Epithelial cell of esophagus (primary cell): ENCODE data around the gene TRMU.

Experiments used
- DNase-seq: peaks from one replicate; pipeline ENCODE4 v3.0.0; 2010; ENCODE audit warnings: low read depth
- H3K4me3 ChIP-seq: 2 replicates; pipeline ENCODE4 v1.5.1; 2011; ENCODE audit warnings: mild to moderate bottlenecking, low read length, control low read depth
- TF ChIP-seq, protein P1 (sequence below): IDR thresholded peaks from 2 replicates; pipeline ENCODE4 v1.5.1; 2011; ENCODE audit warnings: low read depth, mild to moderate bottlenecking, low read length, control low read depth, inconsistent platforms; ENCODE audit not compliant: insufficient read depth; ENCODE audit errors: missing control alignments

TRMU gene

DNA sequence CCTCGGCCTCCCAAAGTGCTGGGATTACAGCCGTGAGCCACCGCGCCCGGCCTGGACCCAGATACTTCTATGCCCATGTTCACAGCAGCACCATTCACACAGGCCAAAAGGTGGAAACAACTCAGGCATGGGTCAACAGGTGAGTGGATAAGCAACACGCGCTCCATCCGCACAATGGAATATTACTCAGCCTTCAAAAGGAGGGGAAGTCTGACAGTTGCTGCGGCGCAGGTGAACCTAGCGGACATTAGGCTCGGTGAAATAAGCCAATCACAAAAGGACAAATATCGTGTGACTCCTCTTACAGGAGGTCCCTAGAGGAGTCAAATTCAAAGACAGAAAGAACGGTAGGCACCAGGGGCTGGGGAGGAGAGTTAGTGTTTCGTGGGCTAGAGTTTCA lies 47.0 kb downstream of the TRMU start:
- DNase-seq = no peak
- TF ChIP-seq, protein P1, sequence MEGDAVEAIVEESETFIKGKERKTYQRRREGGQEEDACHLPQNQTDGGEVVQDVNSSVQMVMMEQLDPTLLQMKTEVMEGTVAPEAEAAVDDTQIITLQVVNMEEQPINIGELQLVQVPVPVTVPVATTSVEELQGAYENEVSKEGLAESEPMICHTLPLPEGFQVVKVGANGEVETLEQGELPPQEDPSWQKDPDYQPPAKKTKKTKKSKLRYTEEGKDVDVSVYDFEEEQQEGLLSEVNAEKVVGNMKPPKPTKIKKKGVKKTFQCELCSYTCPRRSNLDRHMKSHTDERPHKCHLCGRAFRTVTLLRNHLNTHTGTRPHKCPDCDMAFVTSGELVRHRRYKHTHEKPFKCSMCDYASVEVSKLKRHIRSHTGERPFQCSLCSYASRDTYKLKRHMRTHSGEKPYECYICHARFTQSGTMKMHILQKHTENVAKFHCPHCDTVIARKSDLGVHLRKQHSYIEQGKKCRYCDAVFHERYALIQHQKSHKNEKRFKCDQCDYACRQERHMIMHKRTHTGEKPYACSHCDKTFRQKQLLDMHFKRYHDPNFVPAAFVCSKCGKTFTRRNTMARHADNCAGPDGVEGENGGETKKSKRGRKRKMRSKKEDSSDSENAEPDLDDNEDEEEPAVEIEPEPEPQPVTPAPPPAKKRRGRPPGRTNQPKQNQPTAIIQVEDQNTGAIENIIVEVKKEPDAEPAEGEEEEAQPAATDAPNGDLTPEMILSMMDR = no peak

DNA sequence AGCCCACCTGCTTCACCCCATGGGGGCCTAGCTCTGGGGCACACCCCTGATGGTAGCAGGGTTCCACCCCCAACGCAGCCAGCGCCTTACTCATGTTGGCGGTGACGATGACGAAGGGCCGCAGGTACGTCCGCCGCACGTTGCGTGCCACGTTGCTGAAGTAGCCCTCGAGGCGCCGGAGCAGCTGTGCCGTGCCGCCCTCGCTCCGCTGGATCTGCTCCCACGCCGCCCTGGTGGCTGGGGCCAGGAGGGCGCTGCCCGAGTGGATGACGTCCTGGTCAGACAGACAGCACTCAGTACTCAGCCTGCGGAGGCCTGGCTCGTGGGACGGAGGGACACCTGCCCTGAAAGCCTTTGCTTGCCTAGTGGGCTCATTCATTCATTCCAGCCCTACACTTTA lies 50.8 kb downstream of the TRMU start:
- no peak for DNase-seq
- H3K4me3 ChIP-seq = no peak overlapping the region
- TF ChIP-seq, protein P1 = no peak

More for the DNA sequence above, 47.0 kb downstream of the TRMU start:
- H3K4me3 ChIP-seq = no peak overlapping the region

DNA sequence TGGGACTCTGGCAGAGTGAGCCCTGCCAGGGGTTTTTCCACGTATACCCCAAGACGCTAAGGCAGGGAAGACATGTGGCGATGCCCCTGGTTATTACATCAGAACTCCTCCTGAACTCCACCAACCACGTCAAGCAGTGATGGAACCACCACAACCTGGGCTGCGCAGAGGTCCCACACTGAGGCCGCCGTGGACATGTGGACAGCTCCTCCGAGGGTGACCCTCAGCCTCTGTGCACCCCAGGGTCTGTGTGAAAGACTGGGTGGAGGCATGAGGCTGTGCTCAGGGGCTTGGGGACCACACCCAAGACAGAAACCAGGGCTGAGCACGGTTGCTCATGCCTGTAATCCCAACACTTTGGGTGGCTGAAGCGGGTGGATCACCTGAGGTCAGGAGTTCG lies 52.2 kb downstream of the TRMU start:
- TF ChIP-seq, protein P1 = no peak
- no peak for DNase-seq

DNA sequence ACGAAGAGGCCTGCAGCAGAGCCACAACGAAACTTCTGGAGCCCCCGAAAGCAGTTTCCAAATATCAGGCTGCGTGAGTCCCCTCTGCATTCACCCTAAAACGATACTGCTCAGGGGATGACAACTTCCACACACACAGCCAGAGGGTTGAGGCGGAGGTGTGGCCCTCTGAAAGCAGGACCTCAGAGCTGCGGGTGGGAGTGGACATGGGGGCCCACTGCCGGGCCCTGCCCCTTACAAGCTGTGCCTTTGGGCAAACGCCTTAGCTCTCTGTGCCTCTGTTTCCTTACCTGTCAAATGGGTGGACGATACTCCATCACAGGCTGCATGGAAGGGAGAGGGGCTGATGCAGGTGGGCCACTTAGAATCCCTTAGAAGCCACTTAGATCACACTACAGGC lies 53.1 kb downstream of the TRMU start:
- no peak overlapping the region for H3K4me3 ChIP-seq
- no peak for DNase-seq
- TF ChIP-seq, protein P1 = no peak

More for the DNA sequence above, 52.2 kb downstream of the TRMU start:
- no peak overlapping the region for H3K4me3 ChIP-seq

DNA sequence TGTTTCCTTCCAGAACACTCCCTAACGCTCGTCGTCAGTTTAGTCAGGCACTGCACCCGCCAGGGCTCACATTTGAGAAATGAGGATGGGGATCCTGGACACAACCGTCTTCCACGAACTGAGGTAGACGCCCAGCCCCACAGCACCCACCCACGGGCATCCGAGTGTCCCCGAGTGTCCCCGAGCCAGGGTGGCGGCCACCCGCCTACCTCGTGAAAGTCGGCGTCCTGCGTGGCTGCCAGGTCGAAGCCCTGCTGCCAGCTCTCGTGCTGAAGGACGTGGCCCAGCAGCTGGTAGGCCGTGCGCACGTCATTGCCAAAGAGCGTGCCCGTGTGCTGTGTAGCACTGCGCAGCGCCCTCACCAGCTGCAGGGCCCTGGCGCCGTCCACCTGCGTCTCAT lies 53.6 kb downstream of the TRMU start:
- TF ChIP-seq, protein P1 = no peak
- DNase-seq = no peak
- H3K4me3 ChIP-seq = no peak overlapping the region

DNA sequence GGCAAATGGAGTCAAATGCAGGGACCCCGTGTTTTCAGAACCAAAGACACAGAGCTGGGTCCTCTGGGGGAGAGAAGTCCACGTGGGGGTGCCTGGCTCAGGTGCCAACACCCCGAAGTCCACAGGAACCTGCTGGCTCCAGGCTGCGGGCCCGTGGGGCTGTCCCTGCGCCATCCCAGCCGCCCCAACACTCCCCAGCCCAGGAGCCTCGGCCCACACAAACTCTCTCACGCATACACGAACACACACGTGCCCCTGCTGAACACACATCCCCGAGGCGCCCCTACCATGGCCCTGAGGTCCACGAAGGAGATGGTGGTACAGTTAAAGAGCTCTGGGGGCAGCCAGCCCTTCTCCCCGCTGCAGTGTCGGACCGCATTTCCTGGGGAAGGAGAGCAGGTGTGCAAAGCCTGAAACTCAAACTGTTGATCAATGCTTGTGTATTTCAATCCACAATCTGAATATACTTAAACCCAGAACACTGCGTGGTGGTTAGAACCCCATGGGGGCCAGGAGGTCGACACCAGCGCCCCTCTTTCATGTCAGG lies 54.7 kb downstream of the TRMU start:
- H3K4me3 ChIP-seq = no peak overlapping the region
- TF ChIP-seq, protein P1 = no peak
- no peak for DNase-seq

DNA sequence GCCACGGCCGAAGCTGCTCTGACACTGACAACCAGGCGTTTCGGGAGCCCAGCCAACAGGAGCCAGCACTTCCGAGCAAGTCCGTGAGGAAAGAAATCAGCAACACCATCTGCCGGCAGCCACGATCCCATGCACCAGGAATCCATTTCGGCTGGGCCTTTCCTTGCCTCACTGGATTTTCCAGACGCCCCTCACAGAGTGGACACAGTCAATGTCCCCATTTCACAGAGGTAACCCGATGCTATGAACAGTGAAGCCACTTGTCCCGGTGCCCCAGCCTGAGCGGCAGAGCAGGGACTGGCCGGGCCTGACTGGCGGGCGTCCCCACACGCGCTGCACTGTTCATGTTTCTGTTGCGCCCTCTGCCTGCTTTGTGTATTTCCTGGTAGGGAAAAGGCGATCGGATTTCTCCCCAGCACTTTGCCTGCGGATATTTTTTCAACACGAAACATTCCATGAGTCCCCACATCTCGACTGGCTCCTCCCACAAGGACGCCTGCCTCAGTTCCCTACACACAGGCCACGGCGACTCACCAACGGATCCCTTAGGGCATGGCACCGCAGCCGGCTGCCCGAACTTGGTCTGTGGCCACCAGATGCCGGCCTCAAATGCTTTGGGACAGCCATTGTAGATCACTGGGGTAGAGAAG lies 55.3 kb downstream of the TRMU start:
- TF ChIP-seq, protein P1 = peak; percentile 60
- no peak overlapping the region for H3K4me3 ChIP-seq

More for the DNA sequence above, 55.3 kb downstream of the TRMU start:
- DNase-seq = peak; percentile 73
